OCI-LY7 (cell line): ENCODE results near the gene FBXL16. TPM values are rescaled to one million over a fixed set of nuclear protein-coding genes. Genes with fewer than 3 reads are reported as not detected.

Source experiments
- BruUV-seq: library from RNA; stranded (reverse); fragments of 400-500 nt; replicated peaks from 2 replicates; lab custom pipeline; 2021; lab: Mats Ljungman, UMichigan
- CTCF ChIA-PET: fragments of 300-600 bp; sonication (Branson Sonifier 250); formaldehyde crosslinking; loops from one replicate; lab custom pipeline; 2022; ENCODE audit warnings: antibody characterized with exemption; ENCODE audit not compliant: unreplicated experiment; lab: Charles Lee
- POLR2A ChIA-PET: fragments of 300-600 bp; sonication (Branson Sonifier 250); formaldehyde crosslinking; loops from one replicate; lab custom pipeline; 2022; ENCODE audit warnings: antibody characterized with exemption; lab: Charles Lee
- DNase-seq: peaks from one replicate; pipeline ENCODE4 v3.0.0-alpha.2; 2015; ENCODE audit warnings: low spot score
- H2AFZ ChIP-seq: fragments of 200-600 bp; sonication (generic), shearing (Covaris generic); 2 replicates; pipeline ENCODE4 v1.6.1; 2014; ENCODE audit warnings: mild to moderate bottlenecking, antibody characterized with exemption, low read length, moderate library complexity
- H3K27ac ChIP-seq: fragments of 200-600 bp; sonication (generic); 2 replicates; pipeline ENCODE4 v1.5.1; 2014; ENCODE audit warnings: mixed run types, low read depth, mild to moderate bottlenecking, moderate library complexity, low read length, inconsistent platforms; ENCODE audit not compliant: poor library complexity, severe bottlenecking
- H3K36me3 ChIP-seq: fragments of 200-600 bp; sonication (generic); 2 replicates; pipeline ENCODE4 v1.6.1; 2014; ENCODE audit warnings: mild to moderate bottlenecking, antibody characterized with exemption, low read length, moderate library complexity, mixed read lengths; ENCODE audit not compliant: insufficient read depth
- H3K4me1 ChIP-seq: fragments of 200-600 bp; sonication (generic); 2 replicates; pipeline ENCODE4 v1.5.1; 2014; ENCODE audit warnings: mild to moderate bottlenecking, low read length; ENCODE audit not compliant: insufficient read depth, poor library complexity, severe bottlenecking
- H3K4me2 ChIP-seq: fragments of 200-600 bp; sonication (generic); 2 replicates; pipeline ENCODE4 v1.6.1; 2014; ENCODE audit warnings: mild to moderate bottlenecking, low read length
- H3K4me3 ChIP-seq: fragments of 200-600 bp; sonication (generic); 2 replicates; pipeline ENCODE4 v1.5.1; 2014; ENCODE audit warnings: mild to moderate bottlenecking, low read depth, low read length; ENCODE audit not compliant: poor library complexity, severe bottlenecking
- H3K79me2 ChIP-seq: fragments of 200-600 bp; sonication (generic); 2 replicates; pipeline ENCODE4 v1.6.1; 2016; ENCODE audit warnings: low read depth, mild to moderate bottlenecking, low read length, moderate library complexity, mixed read lengths; ENCODE audit not compliant: insufficient read depth
- H3K9me2 ChIP-seq: fragments of 200-600 bp; sonication (generic); 2 replicates; pipeline ENCODE4 v1.6.1; 2016; ENCODE audit warnings: mild to moderate bottlenecking, low read length, mixed read lengths; ENCODE audit not compliant: insufficient read depth
- H3K9me3 ChIP-seq: fragments of 200-600 bp; sonication (generic); 2 replicates; pipeline ENCODE4 v1.6.1; 2014; ENCODE audit warnings: mild to moderate bottlenecking, mixed run types, low read length, mixed read lengths
- H4K20me1 ChIP-seq: fragments of 200-600 bp; sonication (generic); 2 replicates; pipeline ENCODE4 v1.6.1; 2014; ENCODE audit warnings: mild to moderate bottlenecking, antibody characterized with exemption, low read length, moderate library complexity, mixed read lengths; ENCODE audit not compliant: insufficient read depth
- EZH2phosphoT487 ChIP-seq: fragments of 200-600 bp; sonication (generic); IDR thresholded peaks from 2 replicates; pipeline ENCODE4 v1.6.1; 2018; ENCODE audit warnings: low read depth, borderline replicate concordance, mild to moderate bottlenecking, mixed run types, antibody characterized with exemption, low read length, moderate library complexity, mixed read lengths
- intact Hi-C: fragments of 100-400 bp; cut with micrococcal nuclease; formaldehyde crosslinking; loops from one replicate; pipeline ENCODE4 v1.10.0; 2022; ENCODE audit not compliant: unreplicated experiment
- total RNA-seq, 2 experiments: library from RNA; depleted of rRNA in 1 of 2; stranded (reverse); fragments of >200 nt in 1 of 2; shearing (Covaris generic) in 1 of 2; gene quantifications; 2 replicates each; pipeline ENCODE4 v1.2.3, GENCODE V29; 2014 to 2022
- TF ChIP-seq, protein P1 (sequence below): fragments of 200-600 bp; sonication (generic); conservative IDR thresholded peaks from 2 replicates; pipeline ENCODE4 v1.5.1; 2014; ENCODE audit warnings: mild to moderate bottlenecking, antibody characterized with exemption, low read length, moderate library complexity, mixed read lengths

The FBXL16 gene
- total RNA-seq, 2 experiments from 2014 or later, result 0.16 to 0.42 TPM

DNA sequence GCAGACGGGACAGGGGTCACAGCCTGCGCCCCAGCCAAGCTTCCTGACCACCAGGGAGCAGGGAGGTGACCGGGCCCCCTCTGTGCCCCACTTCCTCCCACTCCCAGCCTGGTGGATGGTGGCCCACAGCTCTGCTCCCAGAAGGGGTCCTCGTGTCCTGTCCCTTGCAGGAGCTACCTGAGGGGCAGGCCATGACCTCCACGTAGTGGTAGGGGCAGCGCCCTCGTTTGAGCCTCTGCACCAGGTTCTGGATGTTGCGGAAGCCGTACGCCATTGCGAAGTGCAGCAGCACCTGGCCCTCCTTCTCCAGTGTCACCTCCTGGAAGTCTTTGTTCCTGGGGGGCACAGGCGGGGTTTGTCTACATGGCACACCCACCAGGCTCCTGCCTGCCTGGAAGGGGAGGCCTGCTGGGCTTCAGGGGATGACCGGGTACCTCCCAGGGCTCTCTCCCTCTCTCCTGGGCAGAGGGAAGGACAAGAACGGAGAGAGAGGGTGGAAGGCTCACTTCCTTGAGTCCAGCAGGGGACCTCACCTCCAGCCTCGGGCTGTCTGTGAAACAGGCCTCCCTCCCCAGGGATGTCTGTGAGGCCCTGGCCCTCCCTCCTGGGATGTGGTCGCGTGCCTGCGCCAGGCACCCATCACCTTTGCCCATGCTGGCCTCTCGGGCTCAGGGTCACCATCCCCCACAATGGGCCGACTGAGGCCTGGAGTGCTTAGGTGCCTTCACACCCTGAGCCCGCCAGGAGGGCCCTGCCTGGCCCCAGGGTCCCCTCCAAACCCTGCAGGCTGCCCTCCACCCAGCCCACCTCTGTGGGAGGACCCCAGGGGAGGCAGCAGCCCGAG lies 25.3 kb upstream of the FBXL16 start:
- intact Hi-C loops, result no loop called here
- Histone ChIP-seq H3K4me2 (no peak overlapping the region), H3K36me3 (peaks cover 64% of the 10 kb centered on the region), H3K4me1 (peaks cover 18% of the 10 kb centered on the region), H3K27ac (no peak overlapping the region), H2AFZ (no peak overlapping the region), H4K20me1 (no peaks in the 10 kb centered on the region), H3K9me2 (no peaks in the 10 kb centered on the region), H3K79me2 (peaks cover 3% of the 10 kb centered on the region; the same call in 1 of the 2 replicates), H3K4me3 (no peak overlapping the region), H3K9me3 (no peaks in the 10 kb centered on the region)
- POLR2A ChIA-PET, result interaction anchor here (1.3 kb wide), 1 partner anchor 10 kb away, joined by 4 read pairs; the partner anchor contains the start of gene ANTKMT
- DNase-seq, result no peak
- no TSS peak for BruUV-seq
- TF ChIP-seq, protein P1, sequence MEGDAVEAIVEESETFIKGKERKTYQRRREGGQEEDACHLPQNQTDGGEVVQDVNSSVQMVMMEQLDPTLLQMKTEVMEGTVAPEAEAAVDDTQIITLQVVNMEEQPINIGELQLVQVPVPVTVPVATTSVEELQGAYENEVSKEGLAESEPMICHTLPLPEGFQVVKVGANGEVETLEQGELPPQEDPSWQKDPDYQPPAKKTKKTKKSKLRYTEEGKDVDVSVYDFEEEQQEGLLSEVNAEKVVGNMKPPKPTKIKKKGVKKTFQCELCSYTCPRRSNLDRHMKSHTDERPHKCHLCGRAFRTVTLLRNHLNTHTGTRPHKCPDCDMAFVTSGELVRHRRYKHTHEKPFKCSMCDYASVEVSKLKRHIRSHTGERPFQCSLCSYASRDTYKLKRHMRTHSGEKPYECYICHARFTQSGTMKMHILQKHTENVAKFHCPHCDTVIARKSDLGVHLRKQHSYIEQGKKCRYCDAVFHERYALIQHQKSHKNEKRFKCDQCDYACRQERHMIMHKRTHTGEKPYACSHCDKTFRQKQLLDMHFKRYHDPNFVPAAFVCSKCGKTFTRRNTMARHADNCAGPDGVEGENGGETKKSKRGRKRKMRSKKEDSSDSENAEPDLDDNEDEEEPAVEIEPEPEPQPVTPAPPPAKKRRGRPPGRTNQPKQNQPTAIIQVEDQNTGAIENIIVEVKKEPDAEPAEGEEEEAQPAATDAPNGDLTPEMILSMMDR, result no peak
- TF ChIP-seq EZH2phosphoT487, result no peak
- CTCF ChIA-PET, result no interaction called here

DNA sequence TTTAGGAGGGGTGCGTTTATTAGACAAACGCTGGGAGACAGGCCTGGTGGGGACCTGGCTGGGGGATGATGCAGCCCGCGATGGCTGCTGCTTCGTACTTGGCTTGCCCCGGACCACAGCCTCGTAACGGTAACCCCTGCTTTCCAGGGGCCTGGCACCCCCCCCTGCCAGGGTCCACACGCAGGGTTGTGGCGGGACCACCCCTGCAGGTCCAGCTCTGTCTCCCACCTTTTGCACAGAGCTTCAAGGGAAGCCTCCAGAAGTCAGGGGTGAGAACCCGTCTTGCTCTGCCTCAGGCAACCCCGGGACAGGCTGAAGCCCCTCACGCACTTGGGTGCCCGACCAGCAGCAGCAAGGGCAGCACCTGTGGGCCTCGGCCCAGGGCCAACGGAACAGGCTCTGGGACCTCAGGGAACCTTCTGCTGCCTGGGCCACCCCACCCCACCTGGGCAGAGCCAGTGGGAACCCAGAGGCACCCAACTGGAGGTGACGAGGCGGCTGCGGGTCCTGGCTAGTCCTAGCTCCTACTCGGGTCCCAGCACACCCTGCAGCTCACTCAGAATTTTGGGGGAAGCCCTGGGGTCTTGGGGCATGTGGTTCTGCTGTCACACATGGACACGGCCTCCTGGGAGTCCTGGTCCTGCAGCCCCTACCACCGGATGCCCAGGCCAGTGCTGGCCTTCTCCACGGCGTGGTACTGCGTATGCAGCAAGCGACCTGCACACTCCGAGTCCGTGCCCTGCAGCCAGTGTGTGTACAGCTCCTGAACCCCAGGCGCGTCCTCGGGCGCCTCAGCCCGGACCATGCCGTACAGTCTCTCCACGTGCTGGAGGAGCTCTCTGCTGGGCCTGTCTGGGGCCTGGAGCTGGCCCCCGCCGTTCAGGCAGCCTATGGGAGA lies 24.4 kb upstream of the FBXL16 start:
- Histone ChIP-seq H3K4me2 (no peak overlapping the region), H3K36me3 (peaks cover 56% of the 10 kb centered on the region), H3K79me2 (no peaks in the 10 kb centered on the region), H3K4me1 (peaks cover 13% of the 10 kb centered on the region), H3K4me3 (no peak overlapping the region), H4K20me1 (no peaks in the 10 kb centered on the region), H3K9me3 (no peaks in the 10 kb centered on the region), H2AFZ (no peak overlapping the region), H3K9me2 (no peaks in the 10 kb centered on the region), H3K27ac (no peak overlapping the region)
- CTCF ChIA-PET, result no interaction called here
- TF ChIP-seq, protein P1, result no peak
- no peak for TF ChIP-seq EZH2phosphoT487
- intact Hi-C loops, result no loop called here
- BruUV-seq, result no TSS peak
- DNase-seq, result no peak
- POLR2A ChIA-PET, result interaction anchor here (1.3 kb wide), 1 partner anchor 9 kb away, joined by 4 read pairs; the partner anchor contains the start of gene ANTKMT
